Panc1 (cell line): ENCODE data around the gene INTS4. TPM values are rescaled to one million over a fixed set of nuclear protein-coding genes. Genes with fewer than 3 reads are reported as not detected.
A peak's percentile ranks its signal among the peaks of the same experiment; 100 is the strongest.
"Not testable (repeated sequence)": the region's sequence is repeated elsewhere in the genome, so short reads cannot be mapped to it uniquely, and the experiment has no call there.

ENCODE experiments used
- ATAC-seq: fragments of 200-7000 bp; cut with Tn5 transposase; 2 replicates; pipeline ENCODE4 v1.9.1; 2020; ENCODE audit warnings: mild to moderate bottlenecking, moderate library complexity
- BruUV-seq: library from RNA; stranded (reverse); fragments of 400-500 nt; replicated peaks from 2 replicates; lab custom pipeline; 2021; lab: Mats Ljungman, UMichigan
- CTCF ChIA-PET: fragments of 300-600 bp; sonication (Branson Sonifier 250); formaldehyde crosslinking; loops from one replicate; lab custom pipeline; 2022; ENCODE audit warnings: antibody characterized with exemption; lab: Charles Lee
- POLR2A ChIA-PET: fragments of 300-600 bp; sonication (Branson Sonifier 250); formaldehyde crosslinking; loops from one replicate; lab custom pipeline; 2022; ENCODE audit warnings: antibody characterized with exemption; lab: Charles Lee
- DNase-seq: peaks from one replicate; pipeline ENCODE4 v3.0.0-alpha.2; 2010; ENCODE audit warnings: low read depth, low spot score
- H3K27ac ChIP-seq: 2 replicates; pipeline ENCODE4 v1.5.1; 2011; ENCODE audit warnings: mild to moderate bottlenecking, low read length, inconsistent platforms
- H3K27me3 ChIP-seq: fragments of 200-500 bp; sonication (Bioruptor generic); 2 replicates; pipeline ENCODE4 v1.6.0; 2014; ENCODE audit warnings: low read length, inconsistent platforms; ENCODE audit not compliant: control insufficient read depth, insufficient read depth
- H3K36me3 ChIP-seq: fragments of 200-500 bp; sonication (Bioruptor generic); 2 replicates; pipeline ENCODE4 v1.5.1; 2014; ENCODE audit warnings: inconsistent platforms, mild to moderate bottlenecking, low read length, moderate library complexity; ENCODE audit not compliant: control insufficient read depth, insufficient read depth
- H3K4me1 ChIP-seq: 2 replicates; pipeline ENCODE4 v1.5.1; 2011; ENCODE audit warnings: inconsistent platforms, mild to moderate bottlenecking, low read length, moderate library complexity; ENCODE audit not compliant: control insufficient read depth, insufficient read depth
- H3K4me3 ChIP-seq, 2 experiments: 2 replicates each; pipeline ENCODE4 v1.5.1; 2011 to 2012; ENCODE audit warnings: low read depth in 2 of 2, low read length in 2 of 2, mild to moderate bottlenecking in 2 of 2, inconsistent platforms in 1 of 2, moderate library complexity in 1 of 2
- H3K9me3 ChIP-seq: fragments of 200-500 bp; sonication (Bioruptor generic); 2 replicates; pipeline ENCODE4 v1.5.1; 2014; ENCODE audit warnings: low read depth, mild to moderate bottlenecking, inconsistent platforms, low read length, moderate library complexity; ENCODE audit not compliant: control insufficient read depth, insufficient read depth
- CTCF ChIP-seq: fragments of 450-650 bp; IDR thresholded peaks from 2 replicates; pipeline ENCODE4 v1.5.1; 2017; ENCODE audit warnings: mild to moderate bottlenecking
- POLR2AphosphoS5 ChIP-seq: IDR thresholded peaks from 2 replicates; pipeline ENCODE4 v1.6.1; 2012; ENCODE audit warnings: mild to moderate bottlenecking, low read depth, low read length, moderate library complexity
- REST ChIP-seq, 2 experiments: IDR thresholded peaks; 2 replicates each; pipeline ENCODE4 v1.6.1; 2011 to 2012; ENCODE audit warnings: low read depth in 2 of 2, control low read depth in 1 of 2, low read length in 1 of 2, mild to moderate bottlenecking in 1 of 2, moderate library complexity in 1 of 2; ENCODE audit not compliant: insufficient read depth in 1 of 2
- SIN3A ChIP-seq: IDR thresholded peaks from 2 replicates; pipeline ENCODE4 v1.6.1; 2012; ENCODE audit warnings: low read depth, mild to moderate bottlenecking, low read length, moderate library complexity, borderline replicate concordance; ENCODE audit not compliant: insufficient read depth
- TCF7L2 ChIP-seq: IDR thresholded peaks from 2 replicates; pipeline ENCODE4 v1.6.1; 2011; ENCODE audit warnings: mild to moderate bottlenecking, low read depth, low read length, inconsistent platforms
- in situ Hi-C: cut with HindIII; loops from 2 replicates; pipeline ENCODE4 v1.10.0; 2016; ENCODE audit warnings: low sequenced_read_pairs, low pct_unique_long_range_greater_than_20kb
- intact Hi-C: fragments of 100-400 bp; cut with micrococcal nuclease; formaldehyde crosslinking; loops from one replicate; pipeline ENCODE4 v1.10.0; 2022; ENCODE audit not compliant: unreplicated experiment
- total RNA-seq: library from RNA; stranded (reverse); gene quantifications from one replicate; pipeline ENCODE4 v1.2.1, GENCODE V29; 2021; ENCODE audit not compliant: unreplicated experiment

Gene INTS4
- total RNA-seq, 1 experiment from 2014 or later: 48.2 TPM

DNA sequence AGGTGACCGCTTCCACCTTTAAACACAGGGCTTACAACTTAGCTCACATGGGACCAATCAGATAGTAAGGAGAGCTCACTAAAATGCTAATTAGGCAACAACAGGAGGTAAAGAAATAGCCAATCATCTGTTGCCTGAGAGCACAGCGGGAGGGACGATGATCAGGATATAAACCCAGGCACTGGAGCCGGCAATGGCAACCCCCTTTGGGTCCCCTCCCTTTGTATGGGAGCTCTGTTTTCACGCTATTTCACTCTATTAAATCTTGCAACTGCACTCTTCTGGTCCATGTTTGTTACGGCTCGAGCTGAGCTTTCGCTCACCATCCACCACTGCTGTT, 46.9 kb upstream of the INTS4 start:
- H3K4me3 ChIP-seq, H3K27ac ChIP-seq, H3K9me3 ChIP-seq, H3K27me3 ChIP-seq, in situ Hi-C loops, DNase-seq, H3K36me3 ChIP-seq, CTCF ChIA-PET, intact Hi-C loops, POLR2A ChIA-PET, ATAC-seq, BruUV-seq: not testable (repeated sequence)
- peaks cover 15% of the 10 kb centered on the region for H3K4me1 ChIP-seq

- ATAC-seq (no peak; the same call in 1 of the 2 replicates), DNase-seq (no peak)
- no TSS peak for BruUV-seq
- no peaks in the 10 kb centered on the region for H3K27me3 ChIP-seq
- H3K9me3 ChIP-seq: no peaks in the 10 kb centered on the region
- no peak overlapping the region for H3K4me3 ChIP-seq
- H3K36me3 ChIP-seq: no peaks in the 10 kb centered on the region
- ChIA-PET CTCF (no interaction called here), POLR2A (interaction anchor here (0.6 kb wide), 1 partner anchor 37 kb away, joined by 3 read pairs; no protein-coding TSS in a partner anchor)
- in situ Hi-C loops (no loop called here), intact Hi-C loops (no loop called here)
- H3K27ac ChIP-seq: peak overlapping the region; percentile 81
- peaks cover 13% of the 10 kb centered on the region for H3K4me1 ChIP-seq
- TF ChIP-seq SIN3A: no peak
- no peak for TF ChIP-seq CTCF
- TF ChIP-seq TCF7L2: no peak
- no peak for TF ChIP-seq POLR2AphosphoS5
- no peak for TF ChIP-seq REST (IDR thresholded peaks at IDR 0.05; ENCODE audit: insufficient read depth in 1 of 2, low read depth in 2 of 2, low read length in 1 of 2)
These were observed 46.4 kb upstream of the INTS4 start for GRCh38 chr11:78040691-78041379.
